SH-SY5Y (cell line): ENCODE results near the gene MKRN2OS.

ENCODE experiments used
- GATA2 ChIP-seq: IDR thresholded peaks from 2 replicates; pipeline ENCODE4 v1.6.1; 2011; ENCODE audit warnings: mild to moderate bottlenecking, low read depth, low read length
- GATA3 ChIP-seq: IDR thresholded peaks from 2 replicates; pipeline ENCODE4 v1.6.1; 2011; ENCODE audit warnings: low read depth, mild to moderate bottlenecking, low read length, moderate library complexity

- no peak for TF ChIP-seq GATA2
- no peak for TF ChIP-seq GATA3
These were observed 437 bp downstream of the MKRN2OS start for GRCh38 chr3:12544652-12545472.
